HG03520 (cell line): Measurements from ENCODE around the gene PLA2G5.
"Not testable (repeated sequence)": the region's sequence is repeated elsewhere in the genome, so short reads cannot be mapped to it uniquely, and the experiment has no call there.

ENCODE experiments used
- ATAC-seq: cut with Tn5 transposase; IDR thresholded peaks from one replicate; pipeline ENCODE4 v1.9.1; 2021; ENCODE audit warnings: mild to moderate bottlenecking, moderate library complexity; ENCODE audit not compliant: unreplicated experiment

Gene PLA2G5, protein sequence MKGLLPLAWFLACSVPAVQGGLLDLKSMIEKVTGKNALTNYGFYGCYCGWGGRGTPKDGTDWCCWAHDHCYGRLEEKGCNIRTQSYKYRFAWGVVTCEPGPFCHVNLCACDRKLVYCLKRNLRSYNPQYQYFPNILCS

DNA sequence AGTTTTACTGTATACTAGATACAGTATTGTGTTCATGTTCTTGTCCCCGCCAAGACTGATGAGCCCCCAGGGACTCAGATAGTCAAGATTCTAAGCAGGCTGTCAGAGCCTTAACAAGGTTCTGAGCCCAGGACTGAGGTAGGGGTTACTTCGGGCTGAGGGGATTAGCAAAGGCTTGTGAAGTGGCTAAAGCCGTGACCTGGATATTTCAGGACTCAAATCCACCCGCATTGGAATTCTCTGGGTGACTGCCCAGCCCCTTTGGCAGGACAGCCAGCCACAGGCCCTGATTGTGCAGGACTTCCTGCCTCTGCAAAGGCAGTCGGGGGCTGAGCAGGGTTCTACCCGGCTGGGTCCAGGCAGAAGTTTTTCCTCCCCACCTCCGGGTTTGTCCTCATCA lies at the start of gene PLA2G5:
TSS of gene PLA2G5 (plus strand) at position 321 of the 400 bp plus-strand sequence. CDS start 14,637 bp downstream, outside the sequence.
- no peak for ATAC-seq

- no peak for ATAC-seq
Measured at GRCh38 chr1:20028125-20028524, 41.9 kb upstream of the PLA2G5 start.

DNA sequence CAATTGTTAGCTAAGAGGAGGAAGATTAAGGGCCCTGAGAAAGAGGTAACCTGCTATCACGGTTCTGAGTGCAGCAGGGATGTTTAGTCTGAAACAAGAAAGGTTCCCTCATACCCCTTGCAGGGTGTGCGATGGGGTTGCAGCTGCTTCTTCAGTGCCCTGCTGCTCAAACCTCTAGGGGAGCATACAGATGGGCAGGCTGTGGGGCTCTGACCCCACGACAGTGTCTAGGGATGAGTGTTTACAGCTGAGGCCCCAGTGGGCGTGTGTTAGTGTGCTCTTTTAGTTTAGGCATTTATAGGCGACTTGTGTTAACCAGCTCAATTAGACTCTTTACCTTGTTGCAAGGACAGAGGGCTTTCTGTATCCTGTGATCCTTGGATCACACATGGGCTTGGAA lies 41.3 kb upstream of the PLA2G5 start:
- ATAC-seq = no peak

DNA sequence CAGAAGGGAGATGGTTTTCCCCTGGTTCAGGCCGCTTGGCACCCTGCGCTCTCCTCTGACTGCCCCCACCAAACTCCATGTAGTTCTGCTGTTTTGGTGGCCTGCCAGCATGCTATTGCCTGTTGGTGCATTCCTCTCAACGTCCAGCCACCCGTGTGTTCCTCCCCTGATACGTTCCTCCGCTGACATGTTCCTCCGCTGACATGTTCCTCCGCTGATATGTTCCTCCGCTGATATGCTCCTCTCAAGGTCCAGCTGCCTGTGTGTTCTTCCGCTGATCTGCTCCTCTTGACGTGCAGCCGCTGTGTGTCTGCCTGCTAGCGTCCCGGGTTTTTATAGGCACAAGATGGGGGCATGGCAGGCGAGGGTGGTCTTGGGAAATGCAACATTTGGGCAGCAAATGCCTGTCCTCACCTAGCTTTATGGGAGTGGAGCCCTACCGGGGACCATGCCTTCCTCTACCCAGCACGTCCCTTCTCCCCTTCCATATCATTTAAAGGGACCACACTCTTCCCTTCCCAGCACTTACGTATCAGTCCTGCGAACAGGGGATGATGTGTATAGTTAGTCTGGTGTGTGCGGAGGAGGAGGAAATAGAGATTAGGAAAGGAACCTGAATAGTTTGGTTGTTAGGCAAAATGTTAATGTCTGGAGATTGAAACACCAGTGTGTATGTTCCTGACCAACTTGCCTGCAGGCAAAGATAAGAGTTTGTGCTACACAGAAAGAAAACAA lies 40.6 kb upstream of the PLA2G5 start:
- no peak for ATAC-seq

GRCh38 chr1:20030436-20031151 lies 39.4 kb upstream of the PLA2G5 start:
- not testable (repeated sequence) for ATAC-seq

- no peak for ATAC-seq
Measured at GRCh38 chr1:20031161-20031560, 38.8 kb upstream of the PLA2G5 start.

DNA sequence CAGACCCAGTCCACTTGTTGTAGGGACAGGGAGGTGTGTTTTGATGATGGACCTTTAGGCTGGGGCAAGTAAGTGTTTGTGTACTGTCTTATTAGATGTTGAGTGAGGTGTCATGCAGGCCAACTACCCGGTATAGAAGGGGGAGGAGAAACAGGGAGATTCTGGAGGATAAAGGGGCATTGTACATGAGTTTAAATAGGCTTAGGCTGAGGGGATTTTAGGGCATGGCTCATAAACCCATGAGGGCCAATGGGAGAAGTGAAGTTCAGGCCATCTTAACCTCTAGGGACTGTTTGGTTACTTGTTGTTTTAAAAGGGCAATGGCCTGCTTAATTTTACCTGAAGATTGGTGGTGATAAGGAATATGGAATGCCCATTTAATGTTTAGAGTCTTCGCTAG lies 38.2 kb upstream of the PLA2G5 start:
- ATAC-seq = no peak

- ATAC-seq = no peak
Measured at GRCh38 chr1:20032425-20032824, 37.6 kb upstream of the PLA2G5 start.

- ATAC-seq = no peak
Measured at GRCh38 chr1:20033420-20033819, 36.6 kb upstream of the PLA2G5 start.

DNA sequence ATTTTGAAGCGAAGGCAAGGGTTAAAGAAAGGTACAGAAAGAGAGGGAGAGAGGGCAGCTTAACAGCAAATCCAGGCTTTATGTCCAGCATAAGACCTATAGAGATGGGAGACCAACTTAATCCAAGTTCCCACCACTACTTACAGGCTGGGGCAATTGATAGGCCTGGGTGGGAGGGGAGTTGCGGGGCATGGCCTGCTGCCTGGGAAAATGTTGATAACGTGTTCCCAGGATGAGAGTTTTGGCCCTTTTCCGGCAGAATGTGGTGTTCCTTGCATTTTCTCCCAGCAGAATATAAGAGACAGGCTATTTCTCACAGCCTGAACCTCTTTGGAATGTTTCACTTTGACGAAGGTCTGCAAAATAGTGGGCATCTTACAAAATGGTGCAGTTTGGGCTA lies 34.9 kb upstream of the PLA2G5 start:
- no peak for ATAC-seq

DNA sequence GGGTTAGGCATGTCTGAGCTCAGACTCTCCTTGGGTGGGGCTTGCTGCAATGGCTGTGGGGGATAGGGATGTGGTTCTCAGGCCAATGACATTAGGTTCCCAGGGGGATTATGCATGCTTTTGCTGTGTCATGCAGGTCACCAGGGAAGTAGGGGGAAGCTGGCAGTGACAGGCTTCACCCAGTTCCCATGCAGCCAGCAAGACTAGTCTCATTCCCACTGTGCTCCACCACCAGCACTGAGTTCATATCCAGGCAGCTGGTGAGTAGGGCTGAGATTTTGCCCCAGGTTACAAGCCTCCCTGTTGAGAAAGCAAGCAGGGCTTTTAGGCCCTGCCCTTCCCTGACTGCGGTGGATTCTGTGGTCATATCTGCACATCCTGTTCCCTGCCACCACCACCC lies 32.1 kb upstream of the PLA2G5 start:
- ATAC-seq = no peak

DNA sequence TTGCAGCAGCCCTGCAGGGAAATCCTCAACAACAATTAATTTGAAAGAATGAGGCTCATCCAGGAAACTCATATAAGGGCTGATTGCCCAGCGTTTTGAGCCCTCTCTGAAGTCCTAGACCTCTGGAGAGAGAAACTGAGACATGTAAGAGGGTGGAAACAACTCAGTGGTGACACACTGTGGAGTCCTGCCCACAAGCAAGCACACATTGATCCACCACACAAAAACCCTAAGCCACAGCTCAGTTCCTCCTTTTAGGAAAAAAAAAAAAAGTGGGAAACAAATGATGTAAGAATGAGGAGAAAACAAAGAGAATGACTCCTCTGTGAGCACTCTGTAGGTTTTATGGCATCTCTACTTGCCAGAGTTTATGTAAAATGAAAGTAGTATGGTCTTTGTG lies 22.9 kb upstream of the PLA2G5 start:
- no peak for ATAC-seq

DNA sequence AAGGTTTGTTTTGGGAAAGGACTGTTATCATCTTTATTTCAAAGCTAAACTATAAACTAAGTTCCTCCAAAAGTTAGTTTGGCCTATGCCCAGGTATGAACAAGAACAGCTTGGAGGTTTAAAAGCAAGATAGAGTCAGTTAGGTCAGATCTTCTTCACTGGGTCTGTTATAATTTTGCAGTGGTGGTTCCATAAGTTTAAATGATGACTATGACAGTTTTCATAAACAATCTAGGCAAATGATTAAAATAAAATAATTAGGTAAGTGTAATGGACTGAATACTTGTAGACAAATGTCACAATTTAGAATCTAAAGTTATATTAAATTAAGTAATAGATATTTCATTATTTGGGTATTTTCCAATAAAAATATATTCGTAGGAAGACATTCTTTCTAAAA lies 21.4 kb upstream of the PLA2G5 start:
- ATAC-seq = no peak

DNA sequence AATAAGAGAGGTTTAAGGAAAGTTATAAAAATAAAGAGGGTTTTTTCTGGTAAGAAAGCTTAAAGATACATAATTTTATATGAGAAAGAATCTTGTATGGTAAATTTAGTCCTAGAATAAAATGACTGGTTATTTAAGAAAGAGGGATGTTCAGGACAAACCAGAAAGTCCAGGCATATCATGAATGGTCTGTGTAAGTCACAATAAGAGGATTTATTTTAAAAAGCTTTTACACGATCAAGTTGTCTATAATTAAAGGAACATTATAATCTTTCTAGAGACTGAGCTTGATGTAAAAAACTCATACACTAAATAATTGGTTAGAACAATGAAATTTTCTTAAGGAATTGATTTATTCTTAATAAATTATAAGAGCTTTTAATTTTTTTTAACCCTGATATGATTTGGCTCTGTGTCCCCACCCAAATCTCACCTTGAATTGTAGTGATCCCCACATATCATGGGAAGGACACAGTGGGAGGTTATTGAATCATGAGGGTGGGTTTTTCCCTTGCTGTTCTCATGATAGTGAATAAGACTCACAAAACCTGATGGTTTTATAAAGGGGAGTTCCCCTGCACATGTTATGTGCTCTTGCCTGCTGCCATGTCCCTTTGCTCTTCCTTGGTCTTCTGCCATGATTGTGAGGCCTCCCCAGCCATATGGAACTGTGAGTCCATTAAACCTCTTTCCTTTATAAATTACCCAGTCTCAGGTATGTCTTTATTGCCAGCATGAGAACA lies 20.8 kb upstream of the PLA2G5 start:
- not testable (repeated sequence) for ATAC-seq

DNA sequence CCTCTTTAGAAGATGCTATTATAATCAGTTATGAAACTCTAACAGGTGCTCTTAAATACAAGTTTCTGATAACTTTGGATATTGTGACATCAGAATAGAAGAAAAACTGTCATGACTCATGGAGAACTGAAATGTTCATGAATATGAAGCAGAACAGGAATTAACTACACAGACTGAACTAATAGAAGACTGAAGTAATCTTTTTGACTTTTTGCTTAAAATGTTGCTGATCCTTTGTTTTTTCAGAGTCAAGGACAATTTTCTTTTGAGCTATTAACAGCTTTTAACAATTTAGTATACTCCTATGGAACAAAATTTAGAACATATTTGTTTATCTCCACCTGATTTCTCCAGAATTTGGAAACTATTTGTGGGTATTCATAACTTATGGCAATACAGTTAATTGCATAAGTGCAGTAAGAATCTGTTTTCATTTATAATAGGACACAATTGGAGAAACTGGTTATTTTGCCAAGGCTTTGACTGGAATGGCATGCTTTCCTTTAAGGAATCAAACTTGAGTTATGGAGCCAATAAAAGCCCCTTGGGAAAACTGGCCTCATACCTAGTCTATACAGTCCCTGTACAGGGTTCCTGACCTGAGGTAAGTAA lies 18.7 kb upstream of the PLA2G5 start:
- no peak for ATAC-seq

DNA sequence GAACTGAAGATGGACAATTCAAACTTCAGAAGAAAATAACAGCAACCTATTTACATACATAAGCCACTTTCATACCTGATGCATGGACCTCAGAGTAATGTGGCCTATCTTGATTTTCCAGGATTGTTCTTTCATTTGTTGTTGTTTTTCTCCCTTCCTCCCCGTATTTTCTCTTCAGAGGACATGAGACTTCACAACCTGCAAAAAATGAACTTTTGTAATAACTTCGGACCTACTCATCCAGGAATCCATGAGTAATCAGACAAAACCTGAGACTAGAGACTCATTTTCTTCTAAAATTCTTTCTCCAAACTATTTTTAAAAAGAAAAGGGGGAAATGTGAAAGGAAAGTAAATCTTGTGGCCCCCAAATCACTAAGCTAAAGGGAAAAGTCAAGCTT lies 17.6 kb upstream of the PLA2G5 start:
- ATAC-seq = no peak

GRCh38 chr1:20057886-20058420 lies 12.0 kb upstream of the PLA2G5 start:
- ATAC-seq = no peak

DNA sequence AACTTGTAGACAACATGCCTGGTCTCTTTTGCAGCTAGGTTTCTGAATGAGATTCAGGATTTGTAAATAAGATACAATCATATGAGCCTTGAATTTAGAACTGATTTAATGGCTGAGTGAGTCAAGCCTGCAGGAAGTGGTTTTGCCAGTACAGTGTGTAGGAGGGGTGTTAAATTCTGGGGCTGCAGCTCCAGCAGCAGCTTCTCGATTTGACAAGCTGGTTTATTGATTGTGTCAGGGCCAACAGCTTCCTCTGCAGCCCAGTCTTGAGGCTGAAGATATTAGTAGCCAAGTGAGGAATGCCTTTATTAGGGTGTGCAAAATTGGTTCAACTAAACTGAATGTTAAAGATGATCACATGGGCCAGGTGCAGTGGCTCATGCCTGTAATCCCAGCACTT lies 11.5 kb upstream of the PLA2G5 start:
- no peak for ATAC-seq

- ATAC-seq = no peak
Measured at GRCh38 chr1:20059847-20060246, 10.1 kb upstream of the PLA2G5 start.

- ATAC-seq = not testable (repeated sequence)
Measured at GRCh38 chr1:20060791-20061190, 9.2 kb upstream of the PLA2G5 start.

GRCh38 chr1:20061866-20062265 lies 8.1 kb upstream of the PLA2G5 start:
- no peak for ATAC-seq
